Measurements from ENCODE around the gene CEP83.

DNA sequence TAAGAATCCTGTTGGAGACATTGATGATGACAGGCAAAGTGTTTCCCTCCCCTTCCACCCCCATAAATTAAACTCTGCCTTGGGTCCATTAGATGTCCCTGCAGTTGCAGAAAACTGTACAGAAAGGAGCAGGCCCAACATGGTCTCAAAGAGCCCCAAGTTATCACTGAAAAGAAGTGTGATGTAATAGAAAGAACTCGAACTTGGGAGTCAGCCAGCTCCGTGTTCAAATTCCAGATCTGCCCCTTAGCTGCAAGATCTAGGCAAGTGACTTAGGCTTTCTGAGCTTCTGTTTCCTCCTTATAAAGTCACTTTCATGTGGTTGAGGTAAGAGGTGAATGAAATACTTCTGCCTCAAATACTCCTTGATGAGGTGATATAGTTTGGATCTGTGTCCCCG, 49.6 kb upstream of the CEP83 start:
- TF ChIP-seq POLR2AphosphoS5 (IDR thresholded peaks at IDR 0.05) (no peak), POLR2A (IDR thresholded peaks at IDR 0.05) (no peak), EP300 (IDR thresholded peaks at IDR 0.05) (no peak)
- TF ChIP-seq, protein P1, sequence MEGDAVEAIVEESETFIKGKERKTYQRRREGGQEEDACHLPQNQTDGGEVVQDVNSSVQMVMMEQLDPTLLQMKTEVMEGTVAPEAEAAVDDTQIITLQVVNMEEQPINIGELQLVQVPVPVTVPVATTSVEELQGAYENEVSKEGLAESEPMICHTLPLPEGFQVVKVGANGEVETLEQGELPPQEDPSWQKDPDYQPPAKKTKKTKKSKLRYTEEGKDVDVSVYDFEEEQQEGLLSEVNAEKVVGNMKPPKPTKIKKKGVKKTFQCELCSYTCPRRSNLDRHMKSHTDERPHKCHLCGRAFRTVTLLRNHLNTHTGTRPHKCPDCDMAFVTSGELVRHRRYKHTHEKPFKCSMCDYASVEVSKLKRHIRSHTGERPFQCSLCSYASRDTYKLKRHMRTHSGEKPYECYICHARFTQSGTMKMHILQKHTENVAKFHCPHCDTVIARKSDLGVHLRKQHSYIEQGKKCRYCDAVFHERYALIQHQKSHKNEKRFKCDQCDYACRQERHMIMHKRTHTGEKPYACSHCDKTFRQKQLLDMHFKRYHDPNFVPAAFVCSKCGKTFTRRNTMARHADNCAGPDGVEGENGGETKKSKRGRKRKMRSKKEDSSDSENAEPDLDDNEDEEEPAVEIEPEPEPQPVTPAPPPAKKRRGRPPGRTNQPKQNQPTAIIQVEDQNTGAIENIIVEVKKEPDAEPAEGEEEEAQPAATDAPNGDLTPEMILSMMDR (IDR thresholded peaks at IDR 0.05): no peak
